Inferior parietal cortex (tissue), 1 donor: Measurements from ENCODE around the gene POLE.

ENCODE experiments used
- DNase-seq: peaks from one replicate; pipeline ENCODE4 v3.0.0-alpha.2; 2016; ENCODE audit errors: extremely low spot score

Gene POLE, protein sequence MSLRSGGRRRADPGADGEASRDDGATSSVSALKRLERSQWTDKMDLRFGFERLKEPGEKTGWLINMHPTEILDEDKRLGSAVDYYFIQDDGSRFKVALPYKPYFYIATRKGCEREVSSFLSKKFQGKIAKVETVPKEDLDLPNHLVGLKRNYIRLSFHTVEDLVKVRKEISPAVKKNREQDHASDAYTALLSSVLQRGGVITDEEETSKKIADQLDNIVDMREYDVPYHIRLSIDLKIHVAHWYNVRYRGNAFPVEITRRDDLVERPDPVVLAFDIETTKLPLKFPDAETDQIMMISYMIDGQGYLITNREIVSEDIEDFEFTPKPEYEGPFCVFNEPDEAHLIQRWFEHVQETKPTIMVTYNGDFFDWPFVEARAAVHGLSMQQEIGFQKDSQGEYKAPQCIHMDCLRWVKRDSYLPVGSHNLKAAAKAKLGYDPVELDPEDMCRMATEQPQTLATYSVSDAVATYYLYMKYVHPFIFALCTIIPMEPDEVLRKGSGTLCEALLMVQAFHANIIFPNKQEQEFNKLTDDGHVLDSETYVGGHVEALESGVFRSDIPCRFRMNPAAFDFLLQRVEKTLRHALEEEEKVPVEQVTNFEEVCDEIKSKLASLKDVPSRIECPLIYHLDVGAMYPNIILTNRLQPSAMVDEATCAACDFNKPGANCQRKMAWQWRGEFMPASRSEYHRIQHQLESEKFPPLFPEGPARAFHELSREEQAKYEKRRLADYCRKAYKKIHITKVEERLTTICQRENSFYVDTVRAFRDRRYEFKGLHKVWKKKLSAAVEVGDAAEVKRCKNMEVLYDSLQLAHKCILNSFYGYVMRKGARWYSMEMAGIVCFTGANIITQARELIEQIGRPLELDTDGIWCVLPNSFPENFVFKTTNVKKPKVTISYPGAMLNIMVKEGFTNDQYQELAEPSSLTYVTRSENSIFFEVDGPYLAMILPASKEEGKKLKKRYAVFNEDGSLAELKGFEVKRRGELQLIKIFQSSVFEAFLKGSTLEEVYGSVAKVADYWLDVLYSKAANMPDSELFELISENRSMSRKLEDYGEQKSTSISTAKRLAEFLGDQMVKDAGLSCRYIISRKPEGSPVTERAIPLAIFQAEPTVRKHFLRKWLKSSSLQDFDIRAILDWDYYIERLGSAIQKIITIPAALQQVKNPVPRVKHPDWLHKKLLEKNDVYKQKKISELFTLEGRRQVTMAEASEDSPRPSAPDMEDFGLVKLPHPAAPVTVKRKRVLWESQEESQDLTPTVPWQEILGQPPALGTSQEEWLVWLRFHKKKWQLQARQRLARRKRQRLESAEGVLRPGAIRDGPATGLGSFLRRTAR (N-terminal part only)

GRCh38 chr12:132687211-132688164, at the start of gene POLE, which contains the start of gene PXMP2:
Gene POLE, minus strand, starts transcription at chr12:132687342. Its CDS starts 27 bp downstream, at chr12:132687315.
Gene PXMP2, plus strand, starts transcription at chr12:132687587. Its CDS starts 84 bp downstream, at chr12:132687671.
- DNase-seq, result peak; percentile 89

DNA sequence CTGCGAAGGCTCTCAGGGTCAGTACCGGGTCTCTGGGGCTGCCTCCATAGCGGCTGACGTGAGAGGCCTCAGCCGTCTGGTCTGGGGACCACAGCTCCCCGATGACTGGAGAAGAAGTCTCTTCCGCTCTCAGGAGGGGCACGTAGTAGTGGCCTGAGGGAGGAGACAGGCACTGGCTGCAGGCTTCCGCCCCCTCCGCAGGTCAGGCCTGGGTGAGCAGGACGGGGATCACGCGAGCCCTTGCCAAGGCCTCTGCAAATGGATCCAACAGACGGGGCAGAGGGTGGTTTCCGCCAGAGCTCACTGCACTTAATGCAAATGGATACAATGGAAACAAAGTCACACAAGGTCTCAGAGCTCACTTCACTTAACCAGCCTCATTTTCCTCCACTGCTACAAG, 49.8 kb upstream of the POLE start:
- no peak for DNase-seq

DNA sequence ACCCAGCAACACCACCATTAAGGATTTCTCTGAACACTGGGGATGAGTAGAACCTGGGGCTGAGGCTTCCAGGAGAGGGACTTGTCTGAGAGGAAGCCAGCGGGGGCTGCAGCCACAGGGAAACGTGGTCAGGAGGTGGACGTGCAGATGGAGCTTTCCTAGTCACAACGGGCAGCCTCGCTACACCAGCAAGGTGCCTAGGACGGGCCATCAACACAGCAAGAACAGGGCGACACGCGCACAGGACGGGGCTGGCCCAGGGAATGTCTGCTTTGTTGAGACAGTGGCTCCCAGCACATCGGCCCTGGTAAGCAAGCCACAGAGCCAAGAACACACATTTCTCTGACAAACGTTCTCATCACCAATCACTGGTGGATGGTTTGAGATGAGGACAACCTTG, 49.2 kb upstream of the POLE start:
- DNase-seq, result no peak

DNA sequence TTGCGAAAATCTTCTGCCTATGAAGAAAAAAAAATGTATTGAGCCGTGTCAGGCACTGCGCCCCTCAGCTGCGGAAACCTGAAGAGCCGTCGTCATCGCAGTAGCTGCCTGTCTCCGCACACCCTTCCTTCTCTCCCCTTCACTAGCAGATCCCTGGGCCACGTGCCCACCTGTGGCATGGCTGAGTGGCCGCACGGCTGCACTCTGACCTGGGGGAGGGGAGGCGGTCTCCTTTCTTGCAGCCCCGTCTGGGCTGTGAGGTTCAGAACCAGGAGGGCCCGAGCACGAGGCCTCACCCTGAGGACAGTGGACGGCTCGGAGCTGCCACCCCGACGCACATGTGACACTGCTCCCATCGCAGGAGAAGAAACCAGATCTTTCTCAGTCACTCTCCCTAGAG, 48.4 kb upstream of the POLE start:
- no peak for DNase-seq

DNA sequence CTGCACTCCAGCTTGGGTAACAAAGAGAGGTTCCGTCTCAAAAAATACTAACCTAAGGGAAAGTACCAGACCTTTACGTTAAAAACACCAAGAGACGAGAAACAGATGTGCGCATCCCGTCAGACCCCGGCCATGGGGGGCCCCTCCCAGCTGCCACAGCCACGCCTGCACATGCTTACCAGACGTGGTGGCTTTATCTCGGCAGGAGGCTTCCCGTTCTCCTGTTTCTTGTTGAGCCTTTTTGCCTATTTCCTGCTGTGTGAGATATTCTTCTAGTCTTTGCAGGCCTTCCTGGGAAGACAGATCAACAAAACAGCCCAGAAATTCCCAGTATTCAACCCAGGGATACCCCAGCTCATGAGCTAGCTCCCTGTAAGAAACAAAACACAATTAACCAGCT, 47.1 kb upstream of the POLE start:
- no peak for DNase-seq

GRCh38 chr12:132731574-132731973, 44.4 kb upstream of the POLE start:
- no peak for DNase-seq

DNA sequence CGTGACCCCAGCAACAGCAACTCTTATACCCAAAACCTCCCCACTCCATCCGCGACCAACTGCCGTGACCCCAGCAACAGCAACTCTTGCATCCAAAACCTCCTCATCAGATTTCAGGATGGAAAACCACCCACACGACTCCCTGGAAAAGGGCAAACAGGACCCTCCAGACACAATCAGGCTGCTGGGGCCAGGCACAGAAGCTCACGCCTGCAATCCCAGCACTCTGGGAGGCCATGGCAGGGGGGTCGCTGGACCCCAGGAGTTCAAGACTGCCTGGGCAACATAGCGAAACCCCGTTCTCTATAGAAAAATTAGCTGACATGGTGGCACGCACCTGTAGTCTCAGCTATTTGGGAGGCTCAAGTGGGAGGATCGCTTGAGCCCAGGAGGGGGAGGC, 43.2 kb upstream of the POLE start:
- DNase-seq, result no peak

DNA sequence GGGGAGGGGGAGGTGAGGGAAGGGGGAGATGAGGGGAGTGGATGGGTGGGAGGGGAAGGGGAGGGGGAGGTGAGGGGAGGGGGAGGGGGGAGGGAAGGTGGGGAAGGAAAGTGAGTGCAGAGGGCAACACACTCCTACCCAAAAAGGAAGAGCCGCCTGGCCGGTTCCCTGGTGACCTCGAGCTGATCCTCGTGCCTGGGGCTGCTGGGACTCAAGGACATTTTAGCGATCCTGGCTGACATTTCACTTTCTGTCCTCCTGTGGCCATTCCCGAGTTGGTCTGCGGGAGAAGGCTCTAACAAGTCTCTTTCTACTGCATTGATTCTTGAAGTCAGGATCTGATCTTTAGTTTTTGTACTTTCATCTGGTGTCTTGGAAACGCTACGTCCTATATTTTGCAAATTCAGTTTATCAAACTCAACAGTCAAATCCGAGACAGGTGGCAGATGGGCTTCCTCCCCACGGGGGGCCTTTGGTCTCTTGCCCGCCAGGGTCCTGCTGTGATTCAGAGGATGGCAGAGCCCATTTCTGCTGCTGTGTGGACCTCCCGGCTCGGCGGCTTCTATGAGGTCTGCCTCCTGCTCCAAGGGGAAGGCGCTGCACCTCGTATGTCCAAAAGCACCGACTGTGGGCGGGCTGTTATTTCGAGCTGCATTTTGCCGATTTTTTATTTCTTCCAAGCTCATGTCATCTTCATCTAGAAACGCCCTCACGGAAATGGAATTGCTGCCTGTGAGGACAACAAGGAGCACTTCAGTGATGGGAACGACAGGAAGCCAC, 42.6 kb upstream of the POLE start:
- DNase-seq, result no peak

- no peak for DNase-seq
Measured at GRCh38 chr12:132728502-132728901, 41.4 kb upstream of the POLE start.

- DNase-seq, result no peak
Measured at GRCh38 chr12:132727091-132727794, 40.1 kb upstream of the POLE start.

DNA sequence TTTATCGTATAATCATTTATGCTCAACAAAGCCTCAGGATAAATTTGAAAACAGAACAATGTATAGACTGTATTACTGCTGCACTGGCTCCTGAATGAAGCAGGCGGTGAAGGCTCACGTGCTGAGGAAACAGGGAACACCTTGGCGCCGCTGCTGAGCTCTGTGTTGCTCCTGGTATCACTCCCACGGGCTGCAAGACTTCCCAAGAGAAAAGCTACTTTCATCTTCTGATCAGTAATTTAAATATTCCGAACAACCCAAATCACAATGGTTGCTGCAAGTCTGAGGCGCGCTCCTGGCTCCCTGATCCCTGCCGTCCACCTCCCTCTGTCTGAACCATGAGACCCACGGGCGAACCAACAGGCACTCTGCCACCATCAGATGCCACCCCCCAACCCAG, 39.2 kb upstream of the POLE start:
- no peak for DNase-seq

DNA sequence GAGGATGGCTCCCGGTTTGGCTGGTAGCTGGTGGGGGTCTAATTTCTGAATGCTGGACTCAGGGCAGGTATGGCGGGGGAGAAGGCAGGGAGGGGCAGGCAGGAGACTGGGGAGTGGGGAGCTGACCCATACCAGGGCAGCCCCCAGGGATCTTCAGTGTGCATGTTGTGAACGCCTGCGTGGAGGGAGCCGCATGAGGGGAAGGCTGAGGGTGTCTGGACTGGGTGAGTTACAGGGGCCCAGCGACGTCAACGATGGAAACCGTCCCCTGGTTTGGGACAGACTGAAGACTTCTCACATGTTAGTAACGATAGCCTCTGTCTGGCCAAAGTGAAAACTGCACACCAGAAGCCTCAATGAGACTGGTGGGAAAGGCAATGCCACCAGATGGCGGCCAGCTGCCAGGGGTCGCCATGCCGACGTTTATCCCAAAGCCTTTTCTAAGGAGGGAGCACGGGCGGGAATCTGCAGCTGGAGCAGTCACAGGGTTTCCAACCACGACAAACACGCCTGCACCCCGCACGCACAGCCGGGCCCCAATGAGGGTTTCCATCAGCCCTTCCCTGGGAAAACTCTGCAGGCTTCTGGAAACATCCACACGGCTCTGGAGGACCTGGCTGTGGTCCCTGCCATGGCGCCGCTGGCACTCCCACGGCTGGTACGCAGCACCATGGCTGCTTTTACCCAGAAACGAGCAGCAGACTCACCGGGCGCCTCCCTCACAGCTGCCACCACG, 37.5 kb upstream of the POLE start:
- no peak for DNase-seq

GRCh38 chr12:132723764-132724140, 36.6 kb upstream of the POLE start:
- DNase-seq, result no peak

- no peak for DNase-seq
Measured at GRCh38 chr12:132723015-132723763, 36.0 kb upstream of the POLE start.

DNA sequence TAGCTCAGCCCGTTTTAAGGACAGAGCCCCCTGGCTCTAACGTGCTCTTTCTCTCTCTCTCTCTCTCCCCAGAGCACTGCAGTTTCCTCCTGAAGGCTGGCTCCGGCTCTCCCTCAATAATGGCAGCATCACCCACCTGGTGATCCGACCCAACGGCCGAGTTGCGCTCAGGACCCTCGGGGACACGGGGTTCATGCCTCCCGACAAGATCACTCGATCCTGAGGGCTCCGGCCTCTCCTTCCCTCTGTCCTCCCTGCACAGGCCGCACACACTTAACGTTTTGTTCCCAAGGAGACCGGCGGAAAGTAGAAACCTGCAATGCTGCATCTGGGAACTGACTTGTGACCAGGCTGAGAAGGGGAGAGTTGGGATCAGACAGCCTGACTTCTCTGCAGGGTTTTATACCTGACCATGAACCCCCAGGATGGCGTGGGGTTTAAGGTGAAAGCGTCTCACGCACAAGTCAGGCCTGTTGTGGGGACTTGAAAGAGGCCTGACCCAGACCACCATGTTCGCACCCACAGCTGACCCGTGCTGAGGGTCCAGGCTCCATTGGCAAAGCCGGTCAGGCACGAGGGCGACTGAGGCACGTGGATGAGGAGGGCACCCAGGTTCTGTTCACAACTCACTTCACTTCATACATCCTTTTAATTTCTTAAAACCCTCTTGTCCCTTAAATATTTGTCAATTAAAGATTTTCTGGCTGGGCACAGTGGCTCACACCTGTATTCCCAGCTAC, 33.6 kb upstream of the POLE start:
- DNase-seq, result no peak

- no peak for DNase-seq
Measured at GRCh38 chr12:132719954-132720324, 32.8 kb upstream of the POLE start.
